ENCODE measurements around the gene SLC50A1.

Gene SLC50A1

DNA sequence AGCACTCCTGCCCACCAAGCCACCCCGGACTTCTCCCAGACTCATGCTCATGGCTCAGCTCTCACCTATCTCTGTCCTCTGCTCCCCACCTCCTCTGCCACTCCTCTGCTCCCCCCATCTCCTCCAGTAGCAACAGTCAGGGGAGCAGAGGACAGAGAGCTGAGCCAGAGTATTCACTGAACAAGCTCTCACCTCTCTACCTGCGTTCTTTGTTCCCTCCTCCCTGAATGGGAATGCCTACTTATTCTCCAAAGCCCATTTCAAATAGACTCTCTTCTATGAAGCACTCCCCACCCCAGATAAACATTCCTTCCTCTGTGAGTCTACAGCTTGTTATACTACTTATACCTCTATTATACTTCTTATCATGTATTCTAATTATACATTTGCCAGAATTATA is 14.4 kb upstream of the SLC50A1 start:
- TF ChIP-seq, protein P1, sequence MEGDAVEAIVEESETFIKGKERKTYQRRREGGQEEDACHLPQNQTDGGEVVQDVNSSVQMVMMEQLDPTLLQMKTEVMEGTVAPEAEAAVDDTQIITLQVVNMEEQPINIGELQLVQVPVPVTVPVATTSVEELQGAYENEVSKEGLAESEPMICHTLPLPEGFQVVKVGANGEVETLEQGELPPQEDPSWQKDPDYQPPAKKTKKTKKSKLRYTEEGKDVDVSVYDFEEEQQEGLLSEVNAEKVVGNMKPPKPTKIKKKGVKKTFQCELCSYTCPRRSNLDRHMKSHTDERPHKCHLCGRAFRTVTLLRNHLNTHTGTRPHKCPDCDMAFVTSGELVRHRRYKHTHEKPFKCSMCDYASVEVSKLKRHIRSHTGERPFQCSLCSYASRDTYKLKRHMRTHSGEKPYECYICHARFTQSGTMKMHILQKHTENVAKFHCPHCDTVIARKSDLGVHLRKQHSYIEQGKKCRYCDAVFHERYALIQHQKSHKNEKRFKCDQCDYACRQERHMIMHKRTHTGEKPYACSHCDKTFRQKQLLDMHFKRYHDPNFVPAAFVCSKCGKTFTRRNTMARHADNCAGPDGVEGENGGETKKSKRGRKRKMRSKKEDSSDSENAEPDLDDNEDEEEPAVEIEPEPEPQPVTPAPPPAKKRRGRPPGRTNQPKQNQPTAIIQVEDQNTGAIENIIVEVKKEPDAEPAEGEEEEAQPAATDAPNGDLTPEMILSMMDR (IDR thresholded peaks at IDR 0.05; ENCODE audit: insufficient read depth, low read length, poor library complexity, severe bottlenecking) = no peak
- TF ChIP-seq EZH2phosphoT487 (conservative IDR thresholded peaks at IDR 0.05; ENCODE audit: low read length) = no peak
- Histone ChIP-seq H3K36me3 (ENCODE audit: low read length) (no peaks in the 10 kb centered on the region), H3K27me3 (ENCODE audit: low read length) (no peaks in the 10 kb centered on the region), H3K9ac (ENCODE audit: low read length) (no peak overlapping the region), H3K79me2 (ENCODE audit: insufficient read depth, low read length) (no peaks in the 10 kb centered on the region), H3K4me3 (ENCODE audit: insufficient read depth, low read length, poor library complexity, severe bottlenecking) (no peak overlapping the region), H2AFZ (ENCODE audit: low read depth, low read length, severe bottlenecking) (no peak overlapping the region), H3F3A (ENCODE audit: insufficient read depth) (no peaks in the 10 kb centered on the region), H3K4me2 (ENCODE audit: low read depth, low read length, poor library complexity, severe bottlenecking) (no peak overlapping the region), H3K27ac (ENCODE audit: low read depth, low read length) (no peak overlapping the region), H4K20me1 (ENCODE audit: low read depth, low read length) (no peaks in the 10 kb centered on the region), H3K9me3 (ENCODE audit: insufficient read depth, low read length) (no peaks in the 10 kb centered on the region), H3K9me2 (replicated peaks; ENCODE audit: insufficient read depth, low read length) (no peaks in the 10 kb centered on the region)

DNA sequence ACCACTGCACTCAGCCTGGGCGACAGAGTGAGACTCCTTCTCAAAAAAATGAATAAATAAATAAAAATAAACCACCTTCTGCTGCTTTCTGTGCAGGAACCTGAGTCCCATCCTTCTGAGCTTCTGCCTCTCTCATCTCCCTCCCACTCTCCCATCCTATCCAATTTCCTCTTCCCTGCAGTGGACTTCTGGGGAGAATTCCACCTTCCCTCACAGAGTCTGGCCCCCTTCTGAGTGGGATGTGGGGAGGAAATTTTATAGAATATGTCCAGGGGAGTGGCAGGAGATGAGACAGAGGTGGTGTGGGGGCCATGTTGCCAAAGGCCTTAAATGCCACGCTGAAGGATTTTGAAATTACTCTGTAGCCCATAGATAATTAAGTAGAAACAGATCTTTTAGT is 13.3 kb upstream of the SLC50A1 start:
- no peaks in the 10 kb centered on the region for H3K36me3 ChIP-seq (ENCODE audit: low read length)
- H3F3A ChIP-seq (ENCODE audit: insufficient read depth) = no peaks in the 10 kb centered on the region
- H3K27me3 ChIP-seq (ENCODE audit: low read length) = no peaks in the 10 kb centered on the region
- H3K4me3 ChIP-seq (ENCODE audit: insufficient read depth, low read length, poor library complexity, severe bottlenecking) = no peak overlapping the region
- no peaks in the 10 kb centered on the region for H3K9me3 ChIP-seq (ENCODE audit: insufficient read depth, low read length)
- H2AFZ ChIP-seq (ENCODE audit: low read depth, low read length, severe bottlenecking) = no peak overlapping the region
- no peak overlapping the region for H3K4me2 ChIP-seq (ENCODE audit: low read depth, low read length, poor library complexity, severe bottlenecking)
- no peaks in the 10 kb centered on the region for H4K20me1 ChIP-seq (ENCODE audit: low read depth, low read length)
- TF ChIP-seq EZH2phosphoT487 (conservative IDR thresholded peaks at IDR 0.05; ENCODE audit: low read length) = no peak
- TF ChIP-seq, protein P1 (IDR thresholded peaks at IDR 0.05; ENCODE audit: insufficient read depth, low read length, poor library complexity, severe bottlenecking) = no peak
- no peaks in the 10 kb centered on the region for H3K79me2 ChIP-seq (ENCODE audit: insufficient read depth, low read length)
- H3K9ac ChIP-seq (ENCODE audit: low read length) = no peak overlapping the region
- no peak overlapping the region for H3K27ac ChIP-seq (ENCODE audit: low read depth, low read length)
- H3K9me2 ChIP-seq (replicated peaks; ENCODE audit: insufficient read depth, low read length) = no peaks in the 10 kb centered on the region

DNA sequence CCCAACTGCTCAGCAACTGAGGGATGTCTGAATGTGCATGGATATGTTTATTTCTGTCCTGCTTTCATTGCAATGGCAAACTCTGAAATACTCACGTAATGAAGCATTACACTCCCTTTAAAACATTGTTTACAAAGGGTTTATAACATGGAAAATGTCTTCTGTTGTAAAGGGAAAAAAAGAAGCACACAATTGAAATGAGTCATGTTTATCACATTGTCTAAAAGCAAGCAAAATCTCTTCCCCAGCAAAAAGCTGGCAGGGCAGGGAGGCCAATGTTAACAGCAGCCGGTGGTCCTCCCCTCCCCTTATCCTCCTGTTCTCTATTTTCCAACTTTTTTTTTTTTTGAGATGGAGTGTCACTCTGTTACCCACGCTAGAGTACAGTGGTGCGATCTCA is 11.9 kb upstream of the SLC50A1 start:
- Histone ChIP-seq H2AFZ (ENCODE audit: low read depth, low read length, severe bottlenecking) (no peak overlapping the region), H3K36me3 (ENCODE audit: low read length) (no peaks in the 10 kb centered on the region), H3K4me3 (ENCODE audit: insufficient read depth, low read length, poor library complexity, severe bottlenecking) (no peak overlapping the region), H3K27me3 (ENCODE audit: low read length) (no peaks in the 10 kb centered on the region), H3K79me2 (ENCODE audit: insufficient read depth, low read length) (no peaks in the 10 kb centered on the region), H4K20me1 (ENCODE audit: low read depth, low read length) (no peaks in the 10 kb centered on the region), H3F3A (ENCODE audit: insufficient read depth) (no peaks in the 10 kb centered on the region), H3K27ac (ENCODE audit: low read depth, low read length) (no peak overlapping the region), H3K9ac (ENCODE audit: low read length) (no peak overlapping the region), H3K9me3 (ENCODE audit: insufficient read depth, low read length) (no peaks in the 10 kb centered on the region), H3K9me2 (replicated peaks; ENCODE audit: insufficient read depth, low read length) (no peaks in the 10 kb centered on the region), H3K4me2 (ENCODE audit: low read depth, low read length, poor library complexity, severe bottlenecking) (no peak overlapping the region)
- no peak for TF ChIP-seq EZH2phosphoT487 (conservative IDR thresholded peaks at IDR 0.05; ENCODE audit: low read length)
- TF ChIP-seq, protein P1 (IDR thresholded peaks at IDR 0.05; ENCODE audit: insufficient read depth, low read length, poor library complexity, severe bottlenecking) = no peak
